ENCODE results near the gene IREB2.
"Not testable (repeated sequence)": the region's sequence is repeated elsewhere in the genome, so short reads cannot be mapped to it uniquely, and the experiment has no call there.

The IREB2 gene

GRCh38 chr15:78397382-78397781 lies 40.6 kb upstream of the IREB2 start:
- DNase-seq (ENCODE audit: low read depth, low spot score) = no peak
- no peaks in the 10 kb centered on the region for H3K27me3 ChIP-seq (ENCODE audit: insufficient read depth, insufficient read length)
- H3K4me1 ChIP-seq (ENCODE audit: insufficient read depth, insufficient read length) = peaks cover 5% of the 10 kb centered on the region
- H3K9me3 ChIP-seq (ENCODE audit: insufficient read depth, low read length) = no peaks in the 10 kb centered on the region
- H3K4me3 ChIP-seq (ENCODE audit: insufficient read length, low read depth) = no peak overlapping the region
- H3K9ac ChIP-seq (ENCODE audit: insufficient read length, low read depth) = no peak overlapping the region
- TF ChIP-seq SUZ12 (IDR thresholded peaks at IDR 0.05; ENCODE audit: extremely low read depth, insufficient read depth, insufficient read length) (no peak), YY1 (IDR thresholded peaks at IDR 0.05; ENCODE audit: insufficient read depth, insufficient read length) (no peak), ZNF274 (IDR thresholded peaks at IDR 0.05; ENCODE audit: low read depth, low read length) (no peak)
- no peaks in the 10 kb centered on the region for H3K36me3 ChIP-seq (ENCODE audit: insufficient read depth, insufficient read length, low read length)

- Histone ChIP-seq H3K4me3 (ENCODE audit: insufficient read length, low read depth) (no peak overlapping the region), H3K9ac (ENCODE audit: insufficient read length, low read depth) (no peak overlapping the region), H3K4me1 (ENCODE audit: insufficient read depth, insufficient read length) (peaks cover 5% of the 10 kb centered on the region), H3K9me3 (ENCODE audit: insufficient read depth, low read length) (no peaks in the 10 kb centered on the region), H3K36me3 (ENCODE audit: insufficient read depth, insufficient read length, low read length) (no peaks in the 10 kb centered on the region), H3K27me3 (ENCODE audit: insufficient read depth, insufficient read length) (no peaks in the 10 kb centered on the region)
- DNase-seq (ENCODE audit: low read depth, low spot score) = no peak
- TF ChIP-seq YY1 (IDR thresholded peaks at IDR 0.05; ENCODE audit: insufficient read depth, insufficient read length) = no peak
- TF ChIP-seq ZNF274 (IDR thresholded peaks at IDR 0.05; ENCODE audit: low read depth, low read length) = no peak
- TF ChIP-seq SUZ12 (IDR thresholded peaks at IDR 0.05; ENCODE audit: extremely low read depth, insufficient read depth, insufficient read length) = no peak
These were observed 39.8 kb upstream of the IREB2 start for GRCh38 chr15:78398076-78398825.

- TF ChIP-seq SUZ12 (IDR thresholded peaks at IDR 0.05; ENCODE audit: extremely low read depth, insufficient read depth, insufficient read length) (no peak), ZNF274 (IDR thresholded peaks at IDR 0.05; ENCODE audit: low read depth, low read length) (no peak), YY1 (IDR thresholded peaks at IDR 0.05; ENCODE audit: insufficient read depth, insufficient read length) (no peak)
- no peaks in the 10 kb centered on the region for H3K9me3 ChIP-seq (ENCODE audit: insufficient read depth, low read length)
- DNase-seq (ENCODE audit: low read depth, low spot score) = no peak
- no peaks in the 10 kb centered on the region for H3K36me3 ChIP-seq (ENCODE audit: insufficient read depth, insufficient read length, low read length)
- peaks cover 4% of the 10 kb centered on the region for H3K4me1 ChIP-seq (ENCODE audit: insufficient read depth, insufficient read length)
- no peak overlapping the region for H3K4me3 ChIP-seq (ENCODE audit: insufficient read length, low read depth)
- H3K27me3 ChIP-seq (ENCODE audit: insufficient read depth, insufficient read length) = no peaks in the 10 kb centered on the region
- H3K9ac ChIP-seq (ENCODE audit: insufficient read length, low read depth) = no peak overlapping the region
These were observed 38.9 kb upstream of the IREB2 start for GRCh38 chr15:78399091-78399490.

- Histone ChIP-seq H3K9me3 (ENCODE audit: insufficient read depth, low read length) (no peaks in the 10 kb centered on the region), H3K4me1 (ENCODE audit: insufficient read depth, insufficient read length) (peaks cover 7% of the 10 kb centered on the region), H3K36me3 (ENCODE audit: insufficient read depth, insufficient read length, low read length) (no peaks in the 10 kb centered on the region), H3K4me3 (ENCODE audit: insufficient read length, low read depth) (no peak overlapping the region), H3K9ac (ENCODE audit: insufficient read length, low read depth) (no peak overlapping the region), H3K27me3 (ENCODE audit: insufficient read depth, insufficient read length) (no peaks in the 10 kb centered on the region)
- TF ChIP-seq YY1 (IDR thresholded peaks at IDR 0.05; ENCODE audit: insufficient read depth, insufficient read length) (no peak), ZNF274 (IDR thresholded peaks at IDR 0.05; ENCODE audit: low read depth, low read length) (no peak), SUZ12 (IDR thresholded peaks at IDR 0.05; ENCODE audit: extremely low read depth, insufficient read depth, insufficient read length) (no peak)
- DNase-seq (ENCODE audit: low read depth, low spot score) = no peak
These were observed 35.9 kb upstream of the IREB2 start for GRCh38 chr15:78402061-78402610.

GRCh38 chr15:78404125-78404524 lies 33.9 kb upstream of the IREB2 start:
- TF ChIP-seq ZNF274 (IDR thresholded peaks at IDR 0.05; ENCODE audit: low read depth, low read length) = no peak
- no peak for TF ChIP-seq SUZ12 (IDR thresholded peaks at IDR 0.05; ENCODE audit: extremely low read depth, insufficient read depth, insufficient read length)
- TF ChIP-seq YY1 (IDR thresholded peaks at IDR 0.05; ENCODE audit: insufficient read depth, insufficient read length) = no peak
- Histone ChIP-seq H3K9me3 (ENCODE audit: insufficient read depth, low read length) (no peaks in the 10 kb centered on the region), H3K9ac (ENCODE audit: insufficient read length, low read depth) (no peak overlapping the region), H3K27me3 (ENCODE audit: insufficient read depth, insufficient read length) (no peaks in the 10 kb centered on the region), H3K4me3 (ENCODE audit: insufficient read length, low read depth) (no peak overlapping the region), H3K4me1 (ENCODE audit: insufficient read depth, insufficient read length) (peaks cover 7% of the 10 kb centered on the region), H3K36me3 (ENCODE audit: insufficient read depth, insufficient read length, low read length) (no peaks in the 10 kb centered on the region)
- no peak for DNase-seq (ENCODE audit: low read depth, low spot score)

GRCh38 chr15:78404796-78405195 lies 33.2 kb upstream of the IREB2 start:
- H3K4me3 ChIP-seq (ENCODE audit: insufficient read length, low read depth); H3K27me3 ChIP-seq (ENCODE audit: insufficient read depth, insufficient read length); H3K9ac ChIP-seq (ENCODE audit: insufficient read length, low read depth); DNase-seq (ENCODE audit: low read depth, low spot score); H3K36me3 ChIP-seq (ENCODE audit: insufficient read depth, insufficient read length, low read length); H3K4me1 ChIP-seq (ENCODE audit: insufficient read depth, insufficient read length); H3K9me3 ChIP-seq (ENCODE audit: insufficient read depth, low read length): not testable (repeated sequence)

GRCh38 chr15:78405336-78405924 lies 32.6 kb upstream of the IREB2 start:
- TF ChIP-seq ZNF274 (IDR thresholded peaks at IDR 0.05; ENCODE audit: low read depth, low read length) (no peak), YY1 (IDR thresholded peaks at IDR 0.05; ENCODE audit: insufficient read depth, insufficient read length) (no peak), SUZ12 (IDR thresholded peaks at IDR 0.05; ENCODE audit: extremely low read depth, insufficient read depth, insufficient read length) (no peak)
- Histone ChIP-seq H3K27me3 (ENCODE audit: insufficient read depth, insufficient read length) (no peaks in the 10 kb centered on the region), H3K4me3 (ENCODE audit: insufficient read length, low read depth) (no peak overlapping the region), H3K36me3 (ENCODE audit: insufficient read depth, insufficient read length, low read length) (no peaks in the 10 kb centered on the region), H3K9ac (ENCODE audit: insufficient read length, low read depth) (no peak overlapping the region), H3K9me3 (ENCODE audit: insufficient read depth, low read length) (no peaks in the 10 kb centered on the region), H3K4me1 (ENCODE audit: insufficient read depth, insufficient read length) (peaks cover 7% of the 10 kb centered on the region)
- no peak for DNase-seq (ENCODE audit: low read depth, low spot score)

Data from NT2/D1 (cell line).